ENCODE results near the gene MACROD1.

DNA sequence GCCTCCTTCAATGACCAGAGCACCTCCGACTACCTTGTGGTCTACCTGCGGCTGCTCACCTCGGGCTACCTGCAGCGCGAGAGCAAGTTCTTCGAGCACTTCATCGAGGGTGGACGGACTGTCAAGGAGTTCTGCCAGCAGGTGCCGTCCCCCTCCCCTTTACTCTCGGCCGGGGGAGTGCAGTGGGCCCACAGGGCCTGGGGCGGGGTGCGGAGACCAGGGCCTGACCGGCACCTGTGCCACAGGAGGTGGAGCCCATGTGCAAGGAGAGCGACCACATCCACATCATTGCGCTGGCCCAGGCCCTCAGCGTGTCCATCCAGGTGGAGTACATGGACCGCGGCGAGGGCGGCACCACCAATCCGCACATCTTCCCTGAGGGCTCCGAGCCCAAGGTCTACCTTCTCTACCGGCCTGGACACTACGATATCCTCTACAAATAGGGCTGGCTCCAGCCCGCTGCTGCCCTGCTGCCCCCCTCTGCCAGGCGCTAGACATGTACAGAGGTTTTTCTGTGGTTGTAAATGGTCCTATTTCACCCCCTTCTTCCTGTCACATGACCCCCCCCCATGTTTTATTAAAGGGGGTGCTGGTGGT, 168.7 kb downstream of the MACROD1 start:
- TF ChIP-seq, protein P1, sequence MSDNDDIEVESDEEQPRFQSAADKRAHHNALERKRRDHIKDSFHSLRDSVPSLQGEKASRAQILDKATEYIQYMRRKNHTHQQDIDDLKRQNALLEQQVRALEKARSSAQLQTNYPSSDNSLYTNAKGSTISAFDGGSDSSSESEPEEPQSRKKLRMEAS (CRISPR knock-in tag; IDR thresholded peaks at IDR 0.05), result no peak
- TF ChIP-seq MAZ (CRISPR knock-in tag; conservative IDR thresholded peaks at IDR 0.05 in 1 of 2, IDR thresholded peaks at IDR 0.05 in 1 of 2) (no peak), FOXK1 (CRISPR knock-in tag; IDR thresholded peaks at IDR 0.05; ENCODE audit: borderline replicate concordance) (no peak), SAP30 (IDR thresholded peaks at IDR 0.05; ENCODE audit: borderline replicate concordance, insufficient read depth, low read depth, low read length, poor library complexity, severe bottlenecking) (no peak)
